HCT116 (cell line): ENCODE data around the gene FPR3. TPM values are rescaled to one million over a fixed set of nuclear protein-coding genes. Genes with fewer than 3 reads are reported as not detected.

Experiments used
- ATAC-seq: fragments of 200-7000 bp; cut with Tn5 transposase; 2 replicates; pipeline ENCODE4 v1.9.1; 2020; ENCODE audit warnings: mild to moderate bottlenecking, moderate library complexity
- BruUV-seq: library from RNA; stranded (reverse); fragments of 400-500 nt; replicated peaks from 2 replicates; lab custom pipeline; 2021; lab: Mats Ljungman, UMichigan
- CTCF ChIA-PET: fragments of 300-600 bp; sonication (Branson Sonifier 250); formaldehyde crosslinking; loops from one replicate; lab custom pipeline; 2021; ENCODE audit warnings: antibody characterized with exemption; lab: Charles Lee
- POLR2A ChIA-PET: fragments of 300-600, 350-600 bp; sonication (Branson Sonifier 250); formaldehyde crosslinking; loops from one replicate; lab custom pipeline; 2021; ENCODE audit warnings: antibody characterized with exemption; lab: Charles Lee
- RAD21 ChIA-PET, 2 experiments: fragments of 300-600 bp; sonication (Branson Sonifier 250); formaldehyde crosslinking; loops; one replicate each; lab custom pipeline; 2023; ENCODE audit warnings: low total read pairs in 2 of 2; ENCODE audit not compliant: uncharacterized antibody in 2 of 2, unreplicated experiment in 2 of 2, low non-redundant PET in 1 of 2; lab: Charles Lee
- DNase-seq: peaks from one replicate; pipeline ENCODE4 v3.0.0-alpha.2; 2010; ENCODE audit warnings: low read depth, low spot score
- H2AFZ ChIP-seq: fragments of 200-600 bp; shearing (Covaris generic), sonication (generic); 2 replicates; pipeline ENCODE4 v1.6.1; 2017; ENCODE audit warnings: low read depth, mixed run types, mixed read lengths, antibody characterized with exemption, low read length; ENCODE audit not compliant: poor library complexity, severe bottlenecking
- H3K27ac ChIP-seq: 2 replicates; pipeline ENCODE4 v1.5.1; 2012; ENCODE audit warnings: low read depth, low read length
- H3K27me3 ChIP-seq: fragments of 200-600 bp; sonication (generic); 2 replicates; pipeline ENCODE4 v1.6.1; 2016; ENCODE audit warnings: mixed run types, low read length, mixed read lengths; ENCODE audit not compliant: insufficient read depth
- H3K36me3 ChIP-seq, 2 experiments: fragments of 200-500 bp in 1 of 2; fragments of 200-600 bp in 1 of 2; sonication (Bioruptor generic) in 1 of 2; sonication (generic) in 1 of 2; 2 replicates each; pipeline versions ENCODE4 v1.5.1 to v1.6.1; 2014 to 2016; ENCODE audit warnings: low read length in 2 of 2, inconsistent platforms in 1 of 2, mixed read lengths in 1 of 2, mixed run types in 1 of 2; ENCODE audit not compliant: insufficient read depth in 2 of 2, control insufficient read depth in 1 of 2
- H3K4me1 ChIP-seq, 2 experiments: fragments of 200-600 bp in 1 of 2; sonication (generic) in 1 of 2; 2 replicates each; pipeline versions ENCODE4 v1.5.1 to v1.6.1; 2012 to 2017; ENCODE audit warnings: low read length in 2 of 2, inconsistent platforms in 1 of 2, mild to moderate bottlenecking in 1 of 2, mixed read lengths in 1 of 2, mixed run types in 1 of 2, moderate library complexity in 1 of 2; ENCODE audit not compliant: insufficient read depth in 2 of 2, control insufficient read depth in 1 of 2
- H3K4me2 ChIP-seq: fragments of 200-600 bp; sonication (generic); 2 replicates; pipeline ENCODE4 v1.6.1; 2017; ENCODE audit warnings: mixed run types, low read length, mixed read lengths
- H3K4me3 ChIP-seq, 2 experiments: fragments of 200-600 bp in 1 of 2; sonication (generic) in 1 of 2; replicated peaks in 1 of 2; 2 replicates each; pipeline ENCODE4 v1.5.1; 2011 to 2016; ENCODE audit warnings: low read length in 2 of 2, control low read depth in 1 of 2, low read depth in 1 of 2, mild to moderate bottlenecking in 1 of 2, mixed read lengths in 1 of 2, mixed run types in 1 of 2
- H3K79me2 ChIP-seq: fragments of 200-600 bp; sonication (generic); 2 replicates; pipeline ENCODE4 v1.6.1; 2017; ENCODE audit warnings: mild to moderate bottlenecking, mixed run types, low read length, moderate library complexity, mixed read lengths; ENCODE audit not compliant: insufficient read depth
- H3K9ac ChIP-seq: fragments of 200-600 bp; sonication (generic); 2 replicates; pipeline ENCODE4 v1.6.1; 2016; ENCODE audit warnings: low read length, mixed read lengths
- H3K9me2 ChIP-seq: fragments of 200-600 bp; sonication (generic), shearing (Covaris generic); 2 replicates; pipeline ENCODE4 v1.6.1; 2017; ENCODE audit warnings: mixed run types, mild to moderate bottlenecking, moderate library complexity; ENCODE audit not compliant: insufficient read depth
- H3K9me3 ChIP-seq, 2 experiments: fragments of 200-500 bp in 1 of 2; fragments of 200-600 bp in 1 of 2; sonication (Bioruptor generic) in 1 of 2; sonication (generic) in 1 of 2; 2 replicates each; pipeline ENCODE4 v1.6.1; 2014 to 2017; ENCODE audit warnings: low read length in 2 of 2, mixed read lengths in 2 of 2, inconsistent platforms in 1 of 2, low read depth in 1 of 2, mild to moderate bottlenecking in 1 of 2, mixed run types in 1 of 2, moderate library complexity in 1 of 2; ENCODE audit not compliant: control insufficient read depth in 1 of 2, insufficient read depth in 1 of 2
- H4K20me1 ChIP-seq: fragments of 200-600 bp; sonication (generic), shearing (Covaris generic); 2 replicates; pipeline ENCODE4 v1.6.1; 2017; ENCODE audit warnings: mixed run types, mild to moderate bottlenecking, moderate library complexity; ENCODE audit not compliant: insufficient read depth
- ATF3 ChIP-seq: IDR thresholded peaks from 2 replicates; pipeline ENCODE4 v1.6.1; 2012
- CEBPB ChIP-seq: IDR thresholded peaks from 2 replicates; pipeline ENCODE4 v1.6.1; 2012; ENCODE audit warnings: low read depth
- EGR1 ChIP-seq: IDR thresholded peaks from 2 replicates; pipeline ENCODE4 v1.6.1; 2012; ENCODE audit warnings: low read depth
- ELF1 ChIP-seq: IDR thresholded peaks from 2 replicates; pipeline ENCODE4 v1.6.1; 2012; ENCODE audit warnings: low read depth, borderline replicate concordance
- EZH2phosphoT487 ChIP-seq: fragments of 200-600 bp; IDR thresholded peaks from 2 replicates; pipeline ENCODE4 v1.6.1; 2018; ENCODE audit warnings: antibody characterized with exemption, borderline replicate concordance
- FOSL1 ChIP-seq: IDR thresholded peaks from 2 replicates; pipeline ENCODE4 v1.6.1; 2012; ENCODE audit warnings: low read depth
- JUND ChIP-seq: IDR thresholded peaks from 2 replicates; pipeline ENCODE4 v1.6.1; 2012
- POLR2A ChIP-seq: IDR thresholded peaks from 2 replicates; pipeline ENCODE4 v1.7.0; 2011; ENCODE audit warnings: borderline replicate concordance; ENCODE audit not compliant: insufficient read depth, insufficient read length; ENCODE audit errors: extremely low read depth
- POLR2AphosphoS5 ChIP-seq: IDR thresholded peaks from 2 replicates; pipeline ENCODE4 v1.6.1; 2011; ENCODE audit warnings: mild to moderate bottlenecking, low read depth, low read length, moderate library complexity
- RAD21 ChIP-seq: IDR thresholded peaks from 2 replicates; pipeline ENCODE4 v1.6.1; 2012; ENCODE audit warnings: low read depth, mild to moderate bottlenecking
- REST ChIP-seq: IDR thresholded peaks from 2 replicates; pipeline ENCODE4 v1.6.1; 2012; ENCODE audit warnings: low read depth
- SIN3A ChIP-seq: IDR thresholded peaks from 2 replicates; pipeline ENCODE4 v1.6.1; 2012; ENCODE audit warnings: low read depth
- SP1 ChIP-seq: IDR thresholded peaks from 2 replicates; pipeline ENCODE4 v1.6.1; 2012; ENCODE audit warnings: low read depth
- SRF ChIP-seq: IDR thresholded peaks from 2 replicates; pipeline ENCODE4 v1.6.1; 2012; ENCODE audit warnings: low read depth
- TCF7L2 ChIP-seq: IDR thresholded peaks from 2 replicates; pipeline ENCODE4 v1.7.0; 2011; ENCODE audit warnings: borderline replicate concordance, inconsistent platforms; ENCODE audit not compliant: insufficient read depth, insufficient read length; ENCODE audit errors: extremely low read depth
- YY1 ChIP-seq: IDR thresholded peaks from 2 replicates; pipeline ENCODE4 v1.6.1; 2011; ENCODE audit warnings: low read length, low read depth, moderate library complexity, mild to moderate bottlenecking; ENCODE audit not compliant: insufficient replicate concordance; ENCODE audit errors: extremely low read depth
- intact Hi-C: fragments of 100-400 bp; cut with micrococcal nuclease; formaldehyde crosslinking; loops from 2 replicates; pipeline ENCODE4 v1.10.0; 2022
- total RNA-seq: library from RNA; stranded (reverse); gene quantifications from one replicate; pipeline ENCODE4 v1.2.1, GENCODE V29; 2021; ENCODE audit not compliant: unreplicated experiment
- TF ChIP-seq, protein P1 (sequence below): IDR thresholded peaks from 2 replicates; pipeline ENCODE4 v1.6.1; 2011; ENCODE audit warnings: mild to moderate bottlenecking, low read length, moderate library complexity; ENCODE audit not compliant: insufficient replicate concordance; ENCODE audit errors: extremely low read depth
- TF ChIP-seq, protein P2 (sequence below), 3 experiments: fragments of 200-600 bp in 1 of 3; sonication (generic) in 1 of 3; IDR thresholded peaks in 2 of 3; conservative IDR thresholded peaks in 1 of 3; 2 replicates each; pipeline ENCODE4 v1.5.1; 2012 to 2017; ENCODE audit warnings: low read depth in 2 of 3, low read length in 2 of 3, antibody characterized with exemption in 1 of 3, borderline replicate concordance in 1 of 3, control low read depth in 1 of 3, mild to moderate bottlenecking in 1 of 3, mixed read lengths in 1 of 3, mixed run types in 1 of 3, moderate library complexity in 1 of 3; ENCODE audit not compliant: insufficient read depth in 1 of 3

The FPR3 gene
- total RNA-seq, 1 experiment from 2014 or later = not detected

DNA sequence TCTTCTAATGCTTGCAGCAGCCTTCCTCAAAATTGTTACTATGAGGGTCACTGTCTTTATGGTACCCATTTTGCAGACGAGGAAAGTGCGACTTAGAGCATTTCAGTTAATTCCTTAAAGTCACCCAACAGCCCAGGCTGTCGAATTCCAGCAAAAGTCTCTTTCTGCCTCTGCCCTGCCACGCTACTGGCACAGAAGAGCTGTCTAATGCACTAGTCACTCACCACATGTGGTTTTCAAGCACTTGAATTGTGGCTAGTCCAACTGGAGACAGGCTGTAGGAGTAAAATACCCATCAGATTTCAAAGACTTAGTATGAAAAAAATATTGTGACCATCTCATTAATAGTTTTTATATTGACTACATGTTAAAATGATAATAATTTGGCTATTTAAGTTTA lies 45.0 kb upstream of the FPR3 start:
- Histone ChIP-seq H3K36me3 (no peaks in the 10 kb centered on the region), H3K79me2 (no peaks in the 10 kb centered on the region), H4K20me1 (no peaks in the 10 kb centered on the region), H3K27ac (no peak overlapping the region), H3K4me2 (no peak overlapping the region), H3K27me3 (no peaks in the 10 kb centered on the region), H2AFZ (no peak overlapping the region), H3K4me3 (no peak overlapping the region), H3K4me1 (peaks cover 7 to 8% of the 10 kb centered on the region in 2 experiments; a peak in 3 of 4 replicates), H3K9me2 (no peaks in the 10 kb centered on the region), H3K9me3 (no peaks in the 10 kb centered on the region), H3K9ac (no peak overlapping the region)
- TF ChIP-seq EZH2phosphoT487 (no peak), SRF (no peak), EGR1 (no peak), POLR2AphosphoS5 (no peak), RAD21 (no peak), TCF7L2 (no peak), SP1 (no peak), REST (no peak), YY1 (no peak), SIN3A (no peak), CEBPB (no peak), POLR2A (no peak), JUND (no peak), ATF3 (no peak), ELF1 (no peak), FOSL1 (no peak)
- TF ChIP-seq, protein P1, sequence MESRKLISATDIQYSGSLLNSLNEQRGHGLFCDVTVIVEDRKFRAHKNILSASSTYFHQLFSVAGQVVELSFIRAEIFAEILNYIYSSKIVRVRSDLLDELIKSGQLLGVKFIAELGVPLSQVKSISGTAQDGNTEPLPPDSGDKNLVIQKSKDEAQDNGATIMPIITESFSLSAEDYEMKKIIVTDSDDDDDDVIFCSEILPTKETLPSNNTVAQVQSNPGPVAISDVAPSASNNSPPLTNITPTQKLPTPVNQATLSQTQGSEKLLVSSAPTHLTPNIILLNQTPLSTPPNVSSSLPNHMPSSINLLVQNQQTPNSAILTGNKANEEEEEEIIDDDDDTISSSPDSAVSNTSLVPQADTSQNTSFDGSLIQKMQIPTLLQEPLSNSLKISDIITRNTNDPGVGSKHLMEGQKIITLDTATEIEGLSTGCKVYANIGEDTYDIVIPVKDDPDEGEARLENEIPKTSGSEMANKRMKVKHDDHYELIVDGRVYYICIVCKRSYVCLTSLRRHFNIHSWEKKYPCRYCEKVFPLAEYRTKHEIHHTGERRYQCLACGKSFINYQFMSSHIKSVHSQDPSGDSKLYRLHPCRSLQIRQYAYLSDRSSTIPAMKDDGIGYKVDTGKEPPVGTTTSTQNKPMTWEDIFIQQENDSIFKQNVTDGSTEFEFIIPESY = no peak
- TF ChIP-seq, protein P2, sequence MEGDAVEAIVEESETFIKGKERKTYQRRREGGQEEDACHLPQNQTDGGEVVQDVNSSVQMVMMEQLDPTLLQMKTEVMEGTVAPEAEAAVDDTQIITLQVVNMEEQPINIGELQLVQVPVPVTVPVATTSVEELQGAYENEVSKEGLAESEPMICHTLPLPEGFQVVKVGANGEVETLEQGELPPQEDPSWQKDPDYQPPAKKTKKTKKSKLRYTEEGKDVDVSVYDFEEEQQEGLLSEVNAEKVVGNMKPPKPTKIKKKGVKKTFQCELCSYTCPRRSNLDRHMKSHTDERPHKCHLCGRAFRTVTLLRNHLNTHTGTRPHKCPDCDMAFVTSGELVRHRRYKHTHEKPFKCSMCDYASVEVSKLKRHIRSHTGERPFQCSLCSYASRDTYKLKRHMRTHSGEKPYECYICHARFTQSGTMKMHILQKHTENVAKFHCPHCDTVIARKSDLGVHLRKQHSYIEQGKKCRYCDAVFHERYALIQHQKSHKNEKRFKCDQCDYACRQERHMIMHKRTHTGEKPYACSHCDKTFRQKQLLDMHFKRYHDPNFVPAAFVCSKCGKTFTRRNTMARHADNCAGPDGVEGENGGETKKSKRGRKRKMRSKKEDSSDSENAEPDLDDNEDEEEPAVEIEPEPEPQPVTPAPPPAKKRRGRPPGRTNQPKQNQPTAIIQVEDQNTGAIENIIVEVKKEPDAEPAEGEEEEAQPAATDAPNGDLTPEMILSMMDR (IDR thresholded peaks at IDR 0.05 in 2 of 3, conservative IDR thresholded peaks at IDR 0.05 in 1 of 3; ENCODE audit: borderline replicate concordance in 1 of 3, insufficient read depth in 1 of 3, low read depth in 2 of 3, low read length in 2 of 3) = no peak
- no peak for DNase-seq
- BruUV-seq = no TSS peak
- intact Hi-C loops = no loop called here
- ATAC-seq = no peak
- ChIA-PET POLR2A (no interaction called here), RAD21 (no interaction called here), CTCF (no interaction called here)
